HepG2 (cell line): ENCODE measurements around the gene NKX1-1. TPM values are rescaled to one million over a fixed set of nuclear protein-coding genes. Genes with fewer than 3 reads are reported as not detected.

Source experiments
- ATAC-seq: fragments of 200-7000 bp; cut with Tn5 transposase; 3 replicates; pipeline ENCODE4 v1.9.1; 2020; ENCODE audit warnings: mild to moderate bottlenecking, moderate library complexity
- BruUV-seq: library from RNA; stranded (reverse); fragments of 400-500 nt; replicated peaks from 2 replicates; lab custom pipeline; 2021; lab: Mats Ljungman, UMichigan
- CTCF ChIA-PET: fragments of 300-600 bp; formaldehyde crosslinking; extraction: SDS; loops from one replicate; lab custom pipeline; 2021; ENCODE audit warnings: low total read pairs, inconsistent platforms, low intra/inter-chr PET ratio; lab: Yijun Ruan, JAX
- POLR2A ChIA-PET: fragments of 350-600 bp; sonication (Branson Sonifier 250); formaldehyde crosslinking; loops from one replicate; lab custom pipeline; 2020; ENCODE audit warnings: antibody characterized with exemption, inconsistent platforms; lab: Yijun Ruan, JAX
- DNase-seq: peaks from one replicate; pipeline ENCODE4 v3.0.0-alpha.2; 2015; ENCODE audit warnings: low spot score
- FAIRE-seq: peaks from 3 replicates; lab custom pipeline; 2011; peaks lifted over from hg19 to GRCh38; lab: Jason Lieb, UNC
- H2AFZ ChIP-seq: one replicate; pipeline ENCODE4 v1.6.1; 2011; ENCODE audit warnings: low read length, inconsistent platforms
- H3K27ac ChIP-seq: fragments of 300-600 bp; 3 replicates; pipeline ENCODE4 v1.8.0; 2011; ENCODE audit warnings: mixed run types, mild to moderate bottlenecking, mixed read lengths, low read length, inconsistent platforms; ENCODE audit not compliant: insufficient read depth; ENCODE audit errors: extremely low read length
- H3K27me3 ChIP-seq, 2 experiments: fragments of 200-600 bp in 1 of 2; 2 replicates in 1 of 2; 3 replicates in 1 of 2; pipeline versions ENCODE4 v1.6.0 to v1.8.0; 2011; ENCODE audit warnings: low read length in 2 of 2, mild to moderate bottlenecking in 2 of 2, moderate library complexity in 2 of 2, inconsistent platforms in 1 of 2; ENCODE audit not compliant: insufficient read depth in 2 of 2, control insufficient read depth in 1 of 2
- H3K36me3 ChIP-seq, 2 experiments: fragments of 200-600 bp in 1 of 2; replicated peaks in 1 of 2; 2 replicates in 1 of 2; 3 replicates in 1 of 2; pipeline versions ENCODE4 v1.5.1 to v1.8.0; 2011; ENCODE audit warnings: low read length in 2 of 2, inconsistent platforms in 1 of 2; ENCODE audit not compliant: insufficient read depth in 2 of 2, control insufficient read depth in 1 of 2
- H3K4me1 ChIP-seq: 2 replicates; pipeline ENCODE4 v1.5.1; 2012; ENCODE audit warnings: low read length, inconsistent platforms; ENCODE audit not compliant: insufficient read depth
- H3K4me2 ChIP-seq: 2 replicates; pipeline ENCODE4 v1.6.0; 2011; ENCODE audit warnings: low read depth, low read length, inconsistent platforms
- H3K4me3 ChIP-seq, 3 experiments: fragments of 200-600 bp in 1 of 3; sonication (generic), shearing (Covaris generic) in 1 of 3; replicated peaks in 1 of 3; 2 replicates each; pipeline ENCODE4 v1.5.1; 2011 to 2016; ENCODE audit warnings: low read length in 3 of 3, inconsistent platforms in 2 of 3, low read depth in 2 of 3, mild to moderate bottlenecking in 2 of 3, control low read depth in 1 of 3, mixed read lengths in 1 of 3; ENCODE audit not compliant: insufficient read depth in 1 of 3
- H3K79me2 ChIP-seq: one replicate; pipeline ENCODE4 v1.6.1; 2011; ENCODE audit warnings: low read length, inconsistent platforms; ENCODE audit not compliant: insufficient read depth
- H3K9ac ChIP-seq: 2 replicates; pipeline ENCODE4 v1.6.0; 2011; ENCODE audit warnings: mild to moderate bottlenecking, low read depth, low read length, inconsistent platforms; ENCODE audit not compliant: insufficient read depth
- H3K9me3 ChIP-seq: 2 replicates; pipeline ENCODE4 v1.5.1; 2012; ENCODE audit warnings: mild to moderate bottlenecking, low read length
- H4K20me1 ChIP-seq: 2 replicates; pipeline ENCODE4 v1.6.0; 2011; ENCODE audit warnings: inconsistent platforms, mild to moderate bottlenecking, low read length, moderate library complexity; ENCODE audit not compliant: insufficient read depth
- EEA1 ChIP-seq: sonication (generic); formaldehyde crosslinking; IDR thresholded peaks from 2 replicates; pipeline ENCODE4 v1.5.1; 2020; ENCODE audit warnings: mild to moderate bottlenecking, missing genetic modification reagents, borderline replicate concordance
- ELF3 ChIP-seq: IDR thresholded peaks from 2 replicates; pipeline ENCODE4 v1.6.1; 2016; ENCODE audit warnings: missing genetic modification reagents, missing compliant biosample characterization
- RAD21 ChIP-seq: fragments of 450-650 bp; formaldehyde crosslinking; IDR thresholded peaks from 2 replicates; pipeline ENCODE4 v1.5.0; 2020; ENCODE audit warnings: mild to moderate bottlenecking
- SETDB1 ChIP-seq: sonication (generic); formaldehyde crosslinking; IDR thresholded peaks from 2 replicates; pipeline ENCODE4 v1.5.1; 2020; ENCODE audit warnings: missing genetic modification reagents, mild to moderate bottlenecking, borderline replicate concordance
- SOX13 ChIP-seq, 3 experiments: fragments of 450-650 bp in 1 of 3; sonication (generic) in 1 of 3; formaldehyde crosslinking in 1 of 3; IDR thresholded peaks in 2 of 3; conservative IDR thresholded peaks in 1 of 3; 2 replicates each; pipeline versions ENCODE4 v1.5.0 to v1.6.1; 2016 to 2020; ENCODE audit warnings: antibody characterized with exemption in 1 of 3, mild to moderate bottlenecking in 1 of 3, missing compliant biosample characterization in 1 of 3, missing genetic modification reagents in 1 of 3, moderate library complexity in 1 of 3
- STAG1 ChIP-seq: sonication (generic); formaldehyde crosslinking; IDR thresholded peaks from 2 replicates; pipeline ENCODE4 v1.4.0; 2020; ENCODE audit warnings: missing genetic modification reagents
- ZFAT ChIP-seq: sonication (generic); formaldehyde crosslinking; conservative IDR thresholded peaks from 2 replicates; pipeline ENCODE4 v1.8.1; 2023; ENCODE audit warnings: missing genetic modification reagents, inconsistent platforms
- ZFP41 ChIP-seq: sonication (generic); formaldehyde crosslinking; IDR thresholded peaks from 2 replicates; pipeline ENCODE4 v1.4.0; 2020; ENCODE audit warnings: mild to moderate bottlenecking, missing genetic modification reagents, borderline replicate concordance
- ZNF512 ChIP-seq: sonication (generic); formaldehyde crosslinking; IDR thresholded peaks from 2 replicates; pipeline ENCODE4 v1.4.0; 2020; ENCODE audit warnings: mild to moderate bottlenecking, missing genetic modification reagents
- ZNF709 ChIP-seq: sonication (generic); formaldehyde crosslinking; IDR thresholded peaks from 2 replicates; pipeline ENCODE4 v1.5.0; 2020; ENCODE audit warnings: mild to moderate bottlenecking, missing genetic modification reagents
- ZNF776 ChIP-seq: sonication (generic); formaldehyde crosslinking; IDR thresholded peaks from 2 replicates; pipeline ENCODE4 v1.4.0; 2020; ENCODE audit warnings: mild to moderate bottlenecking, missing genetic modification reagents
- ZUFSP ChIP-seq: sonication (generic); formaldehyde crosslinking; IDR thresholded peaks from 2 replicates; pipeline ENCODE4 v1.9.0; 2021; ENCODE audit warnings: missing genetic modification reagents, mild to moderate bottlenecking, borderline replicate concordance
- WGBS: methylation state at CpG from one replicate; pipeline ENCODE4 v1.1.6; 2017; ENCODE audit warnings: low lambda C conversion rate; 5-methylcytosine and 5-hydroxymethylcytosine counted together
- in situ Hi-C: cut with HindIII; loops from 2 replicates; pipeline ENCODE4 v1.10.0; 2017; ENCODE audit warnings: low pct_unique_long_range_greater_than_20kb; ENCODE audit not compliant: extremely low pct_ligation_motif_present
- intact Hi-C: fragments of 100-400 bp; cut with micrococcal nuclease; formaldehyde crosslinking; loops from one replicate; pipeline ENCODE4 v1.10.0; 2022; ENCODE audit not compliant: unreplicated experiment
- polyA plus RNA-seq, 8 experiments: library from polyadenylated mRNA; depleted of rRNA in 3 of 8; stranded (reverse) in 7 of 8; unstranded in 1 of 8; fragments of >200 nt; fragmentation: Illumina TruSeq in 4 of 8; extraction: Trizol in 4 of 8; gene quantifications; 2 replicates each; pipeline versions ENCODE4 v1.2.1 to v1.2.3, GENCODE V29; 2011 to 2016; ENCODE audit warnings: low read depth in 4 of 8, missing spikeins in 1 of 8, mixed read lengths in 1 of 8; ENCODE audit not compliant: insufficient read depth in 1 of 8
- total RNA-seq, 5 experiments: library from RNA; depleted of rRNA; stranded (reverse); fragments of >200 nt; fragmentation: Illumina TruSeq; extraction: Trizol; gene quantifications; 2 replicates each; pipeline ENCODE4 v1.2.3, GENCODE V29; 2016; ENCODE audit warnings: low read depth in 1 of 5
- TF ChIP-seq, protein P1 (sequence below): sonication (generic); formaldehyde crosslinking; IDR thresholded peaks from 2 replicates; pipeline ENCODE4 v1.5.0; 2020; ENCODE audit warnings: mild to moderate bottlenecking, missing genetic modification reagents, moderate library complexity

NKX1-1 gene
- total and polyA plus RNA-seq, 2 of the 13 experiments (the other 11 are each of a cell fraction or from before 2014, with no cell fraction given) = not detected

DNA sequence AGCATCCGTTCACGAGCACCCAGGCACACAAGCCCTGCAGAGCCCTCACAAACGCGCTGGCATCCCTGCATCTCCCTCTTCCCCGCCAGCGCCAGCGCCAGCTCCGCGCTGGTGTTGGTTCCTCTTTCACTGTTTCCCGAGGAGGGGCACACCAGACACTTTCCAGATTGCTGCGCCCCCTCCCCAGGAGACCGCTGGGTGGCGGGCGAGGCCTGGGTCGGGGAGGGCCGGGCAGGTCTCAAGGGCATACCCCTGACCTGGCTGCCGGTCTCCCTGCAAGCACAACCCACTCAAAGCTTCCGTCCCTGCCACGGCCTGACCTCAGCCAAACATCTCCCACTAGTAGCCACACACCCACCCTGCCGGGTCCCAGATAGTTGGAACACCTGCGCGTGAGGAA, 2.2 kb upstream of the NKX1-1 start:
- POLR2A ChIA-PET = no interaction called here
- BruUV-seq = no TSS peak

More for the DNA sequence above, 2.2 kb upstream of the NKX1-1 start:
- H3K27ac ChIP-seq = no peak overlapping the region
- DNase-seq (no peak), FAIRE-seq (no peak), ATAC-seq (peak; percentile 36)
- intact Hi-C loops (no loop called here), in situ Hi-C loops (no loop called here)
- 56% methylated on average over 17 of the region's 22 CpGs for WGBS
- no peak overlapping the region for H2AFZ ChIP-seq
- H3K4me1 ChIP-seq = no peaks in the 10 kb centered on the region
- H3K79me2 ChIP-seq = no peaks in the 10 kb centered on the region
- H3K27me3 ChIP-seq = peaks cover 0 to 2% of the 10 kb centered on the region in 2 experiments; a peak in 4 of 5 replicates
- no peak overlapping the region for H3K4me3 ChIP-seq
- no peaks in the 10 kb centered on the region for H3K36me3 ChIP-seq
- no peaks in the 10 kb centered on the region for H4K20me1 ChIP-seq
- CTCF ChIA-PET = interaction anchor here (0.9 kb wide), 1 partner anchor 105 kb away, joined by 3 read pairs; no protein-coding TSS in a partner anchor
- no peak overlapping the region for H3K9ac ChIP-seq
- H3K4me2 ChIP-seq = no peak overlapping the region
- TF ChIP-seq ELF3 (CRISPR knock-in tag) = no peak
- TF ChIP-seq SETDB1 (CRISPR knock-in tag) = no peak
- no peak for TF ChIP-seq ZNF512 (CRISPR knock-in tag)
- TF ChIP-seq ZUFSP (CRISPR knock-in tag) = no peak
- 0 out of 2 replicates have a peak, but pooled peaks have one; percentile 21 for TF ChIP-seq RAD21
- peak; percentile 59 for TF ChIP-seq STAG1 (CRISPR knock-in tag)
- TF ChIP-seq ZFP41 (CRISPR knock-in tag) = no peak
- TF ChIP-seq EEA1 (CRISPR knock-in tag) = no peak
- TF ChIP-seq ZFAT (CRISPR knock-in tag) = no peak
- TF ChIP-seq, protein P1, sequence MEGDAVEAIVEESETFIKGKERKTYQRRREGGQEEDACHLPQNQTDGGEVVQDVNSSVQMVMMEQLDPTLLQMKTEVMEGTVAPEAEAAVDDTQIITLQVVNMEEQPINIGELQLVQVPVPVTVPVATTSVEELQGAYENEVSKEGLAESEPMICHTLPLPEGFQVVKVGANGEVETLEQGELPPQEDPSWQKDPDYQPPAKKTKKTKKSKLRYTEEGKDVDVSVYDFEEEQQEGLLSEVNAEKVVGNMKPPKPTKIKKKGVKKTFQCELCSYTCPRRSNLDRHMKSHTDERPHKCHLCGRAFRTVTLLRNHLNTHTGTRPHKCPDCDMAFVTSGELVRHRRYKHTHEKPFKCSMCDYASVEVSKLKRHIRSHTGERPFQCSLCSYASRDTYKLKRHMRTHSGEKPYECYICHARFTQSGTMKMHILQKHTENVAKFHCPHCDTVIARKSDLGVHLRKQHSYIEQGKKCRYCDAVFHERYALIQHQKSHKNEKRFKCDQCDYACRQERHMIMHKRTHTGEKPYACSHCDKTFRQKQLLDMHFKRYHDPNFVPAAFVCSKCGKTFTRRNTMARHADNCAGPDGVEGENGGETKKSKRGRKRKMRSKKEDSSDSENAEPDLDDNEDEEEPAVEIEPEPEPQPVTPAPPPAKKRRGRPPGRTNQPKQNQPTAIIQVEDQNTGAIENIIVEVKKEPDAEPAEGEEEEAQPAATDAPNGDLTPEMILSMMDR = peak; percentile 62
- TF ChIP-seq ZNF776 = no peak
- no peak for TF ChIP-seq ZNF709 (CRISPR knock-in tag)
- TF ChIP-seq SOX13 (IDR thresholded peaks at IDR 0.05) = no peak
- TF ChIP-seq SOX13 (CRISPR knock-in tag; conservative IDR thresholded peaks at IDR 0.05 in 1 of 2, IDR thresholded peaks at IDR 0.05 in 1 of 2) = no peak
- TF ChIP-seq, all 625 proteins: peak for 3
- no peaks in the 10 kb centered on the region for H3K9me3 ChIP-seq
